H9 (cell line): ENCODE data around the gene MYDGF. TPM values are rescaled to one million over a fixed set of nuclear protein-coding genes. Genes with fewer than 3 reads are reported as not detected.

Experiments used
- DNase-seq: peaks from one replicate; pipeline ENCODE4 v3.0.0-alpha.2; 2017
- H2AFZ ChIP-seq: one replicate; pipeline ENCODE4 v1.6.1; 2013; ENCODE audit warnings: mild to moderate bottlenecking, low read length, control low read depth, moderate library complexity
- H2AK5ac ChIP-seq: 2 replicates; pipeline ENCODE4 v1.6.1; 2013; ENCODE audit warnings: low read length, control low read depth, mixed read lengths; ENCODE audit not compliant: insufficient read length
- H2BK120ac ChIP-seq: one replicate; pipeline ENCODE4 v1.6.1; 2013; ENCODE audit warnings: low read depth, mild to moderate bottlenecking, low read length, control low read depth, inconsistent platforms; ENCODE audit not compliant: poor library complexity, severe bottlenecking
- H2BK12ac ChIP-seq: 2 replicates; pipeline ENCODE4 v1.6.1; 2013; ENCODE audit warnings: low read length, control low read depth, mixed read lengths, low read depth; ENCODE audit not compliant: insufficient read length
- H2BK15ac ChIP-seq: 2 replicates; pipeline ENCODE4 v1.6.1; 2013; ENCODE audit warnings: low read depth, low read length, control low read depth
- H2BK20ac ChIP-seq: one replicate; pipeline ENCODE4 v1.6.1; 2013; ENCODE audit warnings: low read depth, mild to moderate bottlenecking, low read length, control low read depth, inconsistent platforms; ENCODE audit not compliant: poor library complexity, severe bottlenecking
- H2BK5ac ChIP-seq: 2 replicates; pipeline ENCODE4 v1.6.1; 2013; ENCODE audit warnings: low read length, control low read depth, mixed read lengths; ENCODE audit not compliant: insufficient read length
- H3K14ac ChIP-seq: 2 replicates; pipeline ENCODE4 v1.6.1; 2013; ENCODE audit warnings: low read length, control low read depth; ENCODE audit not compliant: insufficient read depth
- H3K18ac ChIP-seq: 2 replicates; pipeline ENCODE4 v1.6.1; 2013; ENCODE audit warnings: low read depth, mild to moderate bottlenecking, mixed read lengths, low read length, control low read depth; ENCODE audit not compliant: insufficient read length
- H3K23ac ChIP-seq: 2 replicates; pipeline ENCODE4 v1.6.1; 2013; ENCODE audit warnings: low read length, control low read depth, mixed read lengths, low read depth; ENCODE audit not compliant: insufficient read length
- H3K23me2 ChIP-seq: 2 replicates; pipeline ENCODE4 v1.6.1; 2013; ENCODE audit warnings: low read depth, mild to moderate bottlenecking, mixed read lengths, low read length, control low read depth; ENCODE audit not compliant: insufficient read length, poor library complexity, severe bottlenecking
- H3K27ac ChIP-seq: 2 replicates; pipeline ENCODE4 v1.5.1; 2013; ENCODE audit warnings: low read length, control low read depth, mixed read lengths, low read depth; ENCODE audit not compliant: insufficient read length
- H3K27me3 ChIP-seq: 2 replicates; pipeline ENCODE4 v1.6.1; 2013; ENCODE audit warnings: low read length, control low read depth, inconsistent platforms; ENCODE audit not compliant: insufficient read depth
- H3K4ac ChIP-seq: 2 replicates; pipeline ENCODE4 v1.6.1; 2013; ENCODE audit warnings: low read depth, mild to moderate bottlenecking, control low read depth, inconsistent platforms, low read length, moderate library complexity
- H3K4me1 ChIP-seq: 2 replicates; pipeline ENCODE4 v1.6.1; 2013; ENCODE audit warnings: low read length, control low read depth, inconsistent platforms; ENCODE audit not compliant: insufficient read depth
- H3K4me2 ChIP-seq: 2 replicates; pipeline ENCODE4 v1.6.1; 2013; ENCODE audit warnings: low read length, control low read depth, mixed read lengths; ENCODE audit not compliant: insufficient read length, insufficient read depth
- H3K56ac ChIP-seq: 2 replicates; pipeline ENCODE4 v1.6.1; 2013; ENCODE audit warnings: low read depth, mild to moderate bottlenecking, mixed read lengths, low read length, control low read depth; ENCODE audit not compliant: insufficient read length
- H3K79me1 ChIP-seq: 2 replicates; pipeline ENCODE4 v1.6.1; 2013; ENCODE audit warnings: low read depth, mild to moderate bottlenecking, moderate library complexity, low read length, control low read depth, inconsistent platforms; ENCODE audit not compliant: insufficient read depth, poor library complexity, severe bottlenecking
- H3K79me2 ChIP-seq: 2 replicates; pipeline ENCODE4 v1.6.1; 2013; ENCODE audit warnings: low read length, control low read depth, inconsistent platforms; ENCODE audit not compliant: insufficient read depth
- H3K9ac ChIP-seq: 2 replicates; pipeline ENCODE4 v1.6.1; 2013; ENCODE audit warnings: low read length, control low read depth, mixed read lengths; ENCODE audit not compliant: insufficient read length; ENCODE audit errors: extremely low read depth
- H3K9me3 ChIP-seq: one replicate; pipeline ENCODE4 v1.6.1; 2013; ENCODE audit warnings: low read depth, low read length, inconsistent platforms; ENCODE audit not compliant: control insufficient read depth
- H3T11ph ChIP-seq: one replicate; pipeline ENCODE4 v1.6.1; 2013; ENCODE audit warnings: mild to moderate bottlenecking, low read length, control low read depth, inconsistent platforms
- H4K20me1 ChIP-seq: one replicate; pipeline ENCODE4 v1.6.1; 2013; ENCODE audit not compliant: control insufficient read depth, insufficient read length, insufficient read depth
- H4K5ac ChIP-seq: 2 replicates; pipeline ENCODE4 v1.6.1; 2013; ENCODE audit warnings: low read depth, mild to moderate bottlenecking, mixed read lengths, low read length, control low read depth; ENCODE audit not compliant: insufficient read length
- H4K8ac ChIP-seq: replicated peaks from 2 replicates; pipeline ENCODE4 v1.6.1; 2013; ENCODE audit warnings: low read length, control low read depth, mixed read lengths, low read depth; ENCODE audit not compliant: insufficient read length
- H4K91ac ChIP-seq: 2 replicates; pipeline ENCODE4 v1.6.1; 2013; ENCODE audit warnings: low read depth, mild to moderate bottlenecking, moderate library complexity, mixed read lengths, low read length, control low read depth; ENCODE audit not compliant: insufficient read length
- H3K27ac Mint-ChIP-seq, 3 experiments: 2 replicates in 2 of 3; 3 replicates in 1 of 3; pipeline ENCODE4 v1.8.0; 2020 to 2021; ENCODE audit warnings: mixed read lengths in 3 of 3, mild to moderate bottlenecking in 1 of 3, moderate library complexity in 1 of 3
- H3K27me3 Mint-ChIP-seq: 2 replicates; pipeline ENCODE4 v1.8.0; 2021; ENCODE audit warnings: low read depth, mild to moderate bottlenecking, moderate library complexity, mixed read lengths
- H3K36me3 Mint-ChIP-seq, 3 experiments: 2 replicates in 2 of 3; 3 replicates in 1 of 3; pipeline ENCODE4 v1.8.0; 2020 to 2021; ENCODE audit warnings: low read depth in 3 of 3, mixed read lengths in 3 of 3; ENCODE audit not compliant: insufficient read depth in 1 of 3
- H3K4me1 Mint-ChIP-seq, 2 experiments: 2 replicates each; pipeline ENCODE4 v1.8.0; 2020; ENCODE audit warnings: mixed read lengths in 2 of 2
- H3K4me3 Mint-ChIP-seq, 2 experiments: 2 replicates in 1 of 2; 3 replicates in 1 of 2; pipeline ENCODE4 v1.8.0; 2020 to 2021; ENCODE audit warnings: mild to moderate bottlenecking in 2 of 2, mixed read lengths in 2 of 2, moderate library complexity in 1 of 2
- H3K9me3 Mint-ChIP-seq, 2 experiments: 2 replicates in 1 of 2; 3 replicates in 1 of 2; pipeline ENCODE4 v1.8.0; 2020; ENCODE audit warnings: mild to moderate bottlenecking in 2 of 2, mixed read lengths in 2 of 2, moderate library complexity in 1 of 2
- CTCF ChIP-seq: fragments of 200-600 bp; sonication (generic); conservative IDR thresholded peaks from 3 replicates; pipeline ENCODE4 v1.8.0; 2021; ENCODE audit warnings: antibody characterized with exemption, mild to moderate bottlenecking
- WGBS: extraction: QIAGEN DNeasy Blood & Tissue Kit; methylation state at CpG from one replicate; pipeline ENCODE4 v1.1.7; 2013; ENCODE audit warnings: missing lambda C conversion rate, low lambda C conversion rate, mixed read lengths; ENCODE audit not compliant: insufficient read length; ENCODE audit errors: extremely low coverage; 5-methylcytosine and 5-hydroxymethylcytosine counted together
- total RNA-seq: library from RNA; stranded (reverse); gene quantifications from 2 replicates; pipeline ENCODE4 v1.2.1, GENCODE V29; 2021

MYDGF gene
- total RNA-seq, 1 experiment from 2014 or later, result 43.4 TPM

GRCh38 chr19:4613254-4613751, 56.8 kb downstream of the MYDGF start:
- Histone ChIP-seq H3K79me2 (no peaks in the 10 kb centered on the region), H3K9ac (no peak overlapping the region), H3K27ac (no peak overlapping the region), H3T11ph (no peak overlapping the region), H2AK5ac (no peak overlapping the region), H3K23me2 (no peaks in the 10 kb centered on the region), H4K20me1 (no peaks in the 10 kb centered on the region), H3K56ac (no peak overlapping the region), H2BK12ac (no peak overlapping the region), H3K27me3 (no peaks in the 10 kb centered on the region), H4K5ac (no peak overlapping the region), H3K4ac (no peak overlapping the region), H2BK120ac (no peak overlapping the region), H3K4me2 (no peak overlapping the region), H3K79me1 (no peaks in the 10 kb centered on the region), H3K18ac (no peak overlapping the region), H3K14ac (no peak overlapping the region), H2AFZ (no peak overlapping the region), H3K9me3 (no peaks in the 10 kb centered on the region), H2BK15ac (no peak overlapping the region), H4K91ac (no peak overlapping the region), H2BK20ac (no peak overlapping the region), H4K8ac (no peak overlapping the region), H3K4me1 (no peaks in the 10 kb centered on the region), H3K23ac (no peak overlapping the region), H2BK5ac (no peak overlapping the region)
- Mint-ChIP-seq H3K4me3 (no peak overlapping the region), H3K4me1 (peaks cover 12 to 29% of the 10 kb centered on the region in 2 experiments), H3K9me3 (no peaks in the 10 kb centered on the region; a peak in 1 of 5 replicates), H3K27ac (no peak overlapping the region), H3K36me3 (no peaks in the 10 kb centered on the region; a peak in 1 of 7 replicates), H3K27me3 (peaks cover 34% of the 10 kb centered on the region)
- TF ChIP-seq CTCF, result no peak
- WGBS, result no CpG with 5 or more reads among the region's 8 CpGs
- no peak for DNase-seq
